Right cardiac atrium (tissue), 5 donors: ENCODE results near the gene SEL1L3. TPM values are rescaled to one million over a fixed set of nuclear protein-coding genes. Genes with fewer than 3 reads are reported as not detected.
A peak's percentile ranks its signal among the peaks of the same experiment; 100 is the strongest.

Source experiments
- ATAC-seq, 2 donors: fragments of 200-7000 bp; cut with Tn5 transposase; one replicate each; pipeline versions ENCODE4 v1.8.0 to v1.9.1; 2020; ENCODE audit warnings: moderate library complexity in 2 of 2, mild to moderate bottlenecking in 1 of 2
- DNase-seq, 3 donors: peaks; one replicate each; pipeline ENCODE4 v3.0.0-alpha.2; 2020
- H3K27ac ChIP-seq: one replicate; pipeline ENCODE4 v1.5.1; 2013; ENCODE audit warnings: mild to moderate bottlenecking, low read length, control low read depth, moderate library complexity
- H3K27me3 ChIP-seq: one replicate; pipeline ENCODE4 v1.6.1; 2013; ENCODE audit not compliant: control insufficient read depth, insufficient read depth
- H3K4me1 ChIP-seq: one replicate; pipeline ENCODE4 v1.6.1; 2013; ENCODE audit warnings: low read length; ENCODE audit not compliant: control insufficient read depth, insufficient read depth
- H3K4me3 ChIP-seq: one replicate; pipeline ENCODE4 v1.5.1; 2013; ENCODE audit warnings: low read length, control low read depth
- H3K9me3 ChIP-seq: one replicate; pipeline ENCODE4 v1.6.1; 2013; ENCODE audit warnings: low read length; ENCODE audit not compliant: control insufficient read depth
- whole genome bisulfite sequencing: extraction: QIAGEN DNeasy Blood & Tissue Kit; methylation state at CpG from one replicate; pipeline ENCODE4 v1.1.7; 2013; 5-methylcytosine and 5-hydroxymethylcytosine counted together
- intact Hi-C, 4 donors: fragments of 100-400 bp; cut with DNase I; formaldehyde crosslinking; loops; one replicate each; pipeline versions ENCODE4 v1.11.0 to v1.14.0; 2022 to 2023
- polyA plus RNA-seq: library from polyadenylated mRNA; stranded (reverse); fragments of 200-250 nt; gene quantifications from one replicate; pipeline ENCODE4 v1.2.3, GENCODE V29; 2013
- total RNA-seq, 4 donors: library from RNA; stranded (reverse); fragmentation: NEBNext Ultra II Directional; extraction: Animal tissue kit (Norgen Biotek cat#: 25700); gene quantifications; one replicate each; pipeline ENCODE4 v1.2.1, GENCODE V29; 2021
- donor health status: healthy with polysubstance abuse.
- donor health status: DM: no; HTN: yes; CAD: no.
- donor health status: DM: no; HTN: no; CAD: no.
- donor health status: DM: no; HTN: yes; CAD: no; lungs with severe emphysema.
- donor health status: DM: yes; HTN: yes; CAD: no.

SEL1L3 gene
- total and polyA plus RNA-seq, 5 donors, result 1.7 to 3.1 (median 2.7) TPM

- Histone ChIP-seq H3K4me1 (no peaks in the 10 kb centered on the region), H3K27me3 (no peaks in the 10 kb centered on the region), H3K4me3 (no peak overlapping the region), H3K9me3 (no peaks in the 10 kb centered on the region), H3K27ac (no peak overlapping the region)
- intact Hi-C loops, result no loop called here
- DNase-seq (no peak), ATAC-seq (no peak)
- 38% methylated on average over 9 of the region's 9 CpGs for WGBS
Observed at GRCh38 chr4:25783943-25784342, 78.8 kb downstream of the SEL1L3 start.

- no peak for ATAC-seq
- no peak overlapping the region for H3K4me3 ChIP-seq
Observed at GRCh38 chr4:25783126-25783525, 79.7 kb downstream of the SEL1L3 start.

GRCh38 chr4:25782482-25782881, 80.3 kb downstream of the SEL1L3 start:
- no peak for ATAC-seq
- WGBS, result 96% methylated on average over 7 of the region's 7 CpGs
- Histone ChIP-seq H3K27me3 (no peaks in the 10 kb centered on the region), H3K9me3 (no peaks in the 10 kb centered on the region), H3K4me1 (no peaks in the 10 kb centered on the region), H3K4me3 (no peak overlapping the region), H3K27ac (no peak overlapping the region)
- DNase-seq, result no peak
- intact Hi-C loops, result no loop called here

More at GRCh38 chr4:25783126-25783525, 79.7 kb downstream of the SEL1L3 start:
- Histone ChIP-seq H3K27me3 (no peaks in the 10 kb centered on the region), H3K27ac (no peak overlapping the region), H3K9me3 (no peaks in the 10 kb centered on the region), H3K4me1 (no peaks in the 10 kb centered on the region)
- WGBS, result 78% methylated on average over 1 of the region's 1 CpG
- intact Hi-C loops, result no loop called here
- DNase-seq, result no peak

DNA sequence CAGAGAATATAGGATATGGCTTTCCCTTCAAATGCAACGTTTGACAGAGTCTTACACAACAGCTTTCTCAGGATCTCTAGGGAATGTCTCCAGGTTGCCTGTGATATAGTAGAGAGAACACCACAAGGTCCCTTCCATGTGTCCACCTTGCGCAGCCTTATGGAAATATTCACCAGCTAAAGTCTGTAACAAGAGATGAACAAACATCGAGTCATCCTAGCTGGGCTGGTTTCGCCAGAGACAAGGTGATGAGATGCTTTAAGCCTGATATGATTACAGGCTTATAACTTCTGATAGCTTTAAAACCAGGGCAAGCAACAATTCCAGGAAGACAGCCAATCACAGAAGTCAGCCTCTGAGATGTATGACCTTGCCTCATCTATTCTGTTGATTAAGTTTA, 83.8 kb downstream of the SEL1L3 start:
- no peaks in the 10 kb centered on the region for H3K27me3 ChIP-seq
- no peaks in the 10 kb centered on the region for H3K9me3 ChIP-seq
- H3K27ac ChIP-seq, result no peak overlapping the region
- intact Hi-C loops, result loop anchor here in 1 of 4 donors (10.0 kb wide), 1 partner anchor 334 kb away; no protein-coding TSS in a partner anchor
- no peak overlapping the region for H3K4me3 ChIP-seq
- 78% methylated on average over 4 of the region's 4 CpGs for WGBS
- ATAC-seq (no peak), DNase-seq (no peak)
- no peaks in the 10 kb centered on the region for H3K4me1 ChIP-seq

DNA sequence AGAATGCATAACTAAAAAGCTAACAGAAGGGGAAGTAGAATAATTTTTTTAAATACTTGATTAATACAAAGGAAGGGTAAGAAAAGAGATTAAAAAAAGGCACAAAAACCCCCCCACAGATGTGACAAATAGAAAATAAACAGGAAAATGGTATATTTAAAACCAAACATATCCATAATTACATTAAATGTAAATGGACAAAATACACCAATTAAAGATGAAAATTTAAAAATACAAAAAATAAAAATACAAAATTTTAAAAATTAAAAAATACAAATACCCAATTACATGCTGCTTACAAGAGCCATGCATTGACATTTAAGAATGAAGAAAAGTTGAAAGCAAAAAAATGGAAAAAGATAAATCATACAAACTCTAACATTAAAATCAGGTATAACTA, 86.0 kb downstream of the SEL1L3 start:
- Histone ChIP-seq H3K27me3 (no peaks in the 10 kb centered on the region), H3K9me3 (no peaks in the 10 kb centered on the region), H3K4me3 (no peak overlapping the region), H3K27ac (no peak overlapping the region), H3K4me1 (no peaks in the 10 kb centered on the region)
- DNase-seq (no peak), ATAC-seq (no peak)
- intact Hi-C loops, result loop anchor here in 1 of 4 donors (10.0 kb wide), 1 partner anchor 332 kb away; no protein-coding TSS in a partner anchor

- DNase-seq (no peak), ATAC-seq (no peak)
- no peaks in the 10 kb centered on the region for H3K9me3 ChIP-seq
- H3K27me3 ChIP-seq, result no peaks in the 10 kb centered on the region
- intact Hi-C loops, result loop anchor here in 1 of 4 donors (10.0 kb wide), 1 partner anchor 330 kb away; no protein-coding TSS in a partner anchor
- no peaks in the 10 kb centered on the region for H3K4me1 ChIP-seq
- 82% methylated on average over 2 of the region's 2 CpGs for WGBS
- H3K27ac ChIP-seq, result no peak overlapping the region
- no peak overlapping the region for H3K4me3 ChIP-seq
Observed at GRCh38 chr4:25775166-25775565, 87.6 kb downstream of the SEL1L3 start.

GRCh38 chr4:25773358-25773757, 89.4 kb downstream of the SEL1L3 start:
- Histone ChIP-seq H3K4me1 (no peaks in the 10 kb centered on the region), H3K27ac (no peak overlapping the region), H3K9me3 (no peaks in the 10 kb centered on the region), H3K4me3 (no peak overlapping the region), H3K27me3 (no peaks in the 10 kb centered on the region)
- ATAC-seq, result no peak
- WGBS, result 96% methylated on average over 4 of the region's 4 CpGs
- DNase-seq, result no peak
- intact Hi-C loops, result loop anchor here in 1 of 4 donors (10.0 kb wide), 1 partner anchor 329 kb away; no protein-coding TSS in a partner anchor

- DNase-seq (no peak), ATAC-seq (no peak)
- no peaks in the 10 kb centered on the region for H3K4me1 ChIP-seq
- WGBS, result 55% methylated on average over 4 of the region's 4 CpGs
- no peaks in the 10 kb centered on the region for H3K27me3 ChIP-seq
- H3K9me3 ChIP-seq, result no peaks in the 10 kb centered on the region
- H3K4me3 ChIP-seq, result no peak overlapping the region
- no peak overlapping the region for H3K27ac ChIP-seq
- intact Hi-C loops, result loop anchor here in 1 of 4 donors (10.0 kb wide), 1 partner anchor 327 kb away; no protein-coding TSS in a partner anchor
Observed at GRCh38 chr4:25771672-25772071, 91.1 kb downstream of the SEL1L3 start.

- intact Hi-C loops, result loop anchor here in 1 of 4 donors (10.0 kb wide), 1 partner anchor 326 kb away; no protein-coding TSS in a partner anchor
- ATAC-seq, result no peak
Observed at GRCh38 chr4:25770847-25771246, 91.9 kb downstream of the SEL1L3 start.

DNA sequence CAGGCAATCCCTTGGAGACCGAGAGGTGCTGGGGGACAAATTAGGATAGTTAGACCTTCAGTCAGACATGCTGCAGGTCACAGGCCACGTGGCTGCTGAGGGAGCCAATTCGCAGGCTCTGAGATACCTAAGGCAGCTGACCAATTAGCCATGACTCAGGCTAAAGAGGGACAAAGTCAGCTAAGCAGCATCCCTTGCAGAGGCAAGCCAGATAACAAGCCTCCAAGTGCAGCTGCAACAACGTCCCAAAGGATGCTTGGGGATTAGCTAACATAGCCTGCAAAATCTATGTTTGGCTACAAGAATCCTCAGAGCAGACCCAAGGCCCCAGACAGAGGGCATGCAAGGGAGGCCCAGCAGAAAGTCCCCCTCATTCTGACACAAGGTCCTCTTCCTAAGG, 93.5 kb downstream of the SEL1L3 start:
- H3K27ac ChIP-seq, result no peak overlapping the region
- 26% methylated on average over 4 of the region's 4 CpGs for WGBS
- H3K4me3 ChIP-seq, result no peak overlapping the region
- intact Hi-C loops, result loop anchor here in 3 of 4 donors (2.0 to 5.0 kb wide), 2 partner anchors 327 to 328 kb away; no protein-coding TSS in a partner anchor
- ATAC-seq, result peak; percentile 76 to 79
- H3K27me3 ChIP-seq, result no peaks in the 10 kb centered on the region
- H3K4me1 ChIP-seq, result no peaks in the 10 kb centered on the region
- DNase-seq, result peak; percentile 32 to 63 (median 45)
- no peaks in the 10 kb centered on the region for H3K9me3 ChIP-seq

More at GRCh38 chr4:25770847-25771246, 91.9 kb downstream of the SEL1L3 start:
- 70% methylated on average over 1 of the region's 1 CpG for WGBS
- Histone ChIP-seq H3K9me3 (no peaks in the 10 kb centered on the region), H3K27me3 (no peaks in the 10 kb centered on the region), H3K27ac (no peak overlapping the region), H3K4me3 (no peak overlapping the region), H3K4me1 (no peaks in the 10 kb centered on the region)
- DNase-seq, result no peak

DNA sequence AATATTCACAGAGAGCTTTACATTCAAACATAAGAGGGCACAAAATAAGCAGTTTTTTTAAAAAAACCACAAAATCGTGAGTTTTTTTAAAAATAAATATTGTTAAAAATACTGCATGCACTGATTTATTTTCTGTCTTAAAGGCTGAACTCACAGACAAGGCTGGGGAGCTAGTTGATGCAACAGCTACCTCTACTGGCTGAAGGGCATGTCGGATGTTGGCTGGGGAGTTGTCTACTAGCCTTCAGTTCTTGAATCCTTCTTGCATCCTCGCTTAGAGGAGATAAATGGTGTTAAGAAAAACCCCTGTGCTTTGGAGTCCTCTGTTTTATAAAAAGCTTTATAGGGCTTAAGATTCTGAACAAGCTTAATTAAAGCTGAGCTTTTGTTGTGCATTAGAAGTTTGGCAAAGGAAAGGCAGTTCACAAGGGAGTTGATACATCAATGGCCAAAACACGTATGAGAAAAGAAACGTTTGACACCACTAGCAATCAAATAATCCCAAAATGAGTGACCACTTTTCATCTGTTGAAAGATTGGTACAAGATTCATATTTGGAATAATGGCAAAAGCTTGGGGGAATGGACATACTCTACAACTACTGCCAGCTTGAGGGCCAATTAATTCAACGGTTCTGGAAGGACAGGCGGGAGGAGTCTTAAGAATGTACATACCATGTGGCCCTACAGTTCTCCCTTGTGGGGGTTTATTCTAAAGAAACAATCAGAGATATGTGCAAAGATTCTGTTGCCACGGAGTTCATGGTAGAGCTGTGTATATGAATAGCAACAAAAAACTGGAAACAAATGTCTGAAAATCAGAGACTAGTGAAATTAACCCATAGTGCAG, 94.7 kb downstream of the SEL1L3 start:
- intact Hi-C loops, result loop anchor here in 3 of 4 donors (2.0 to 5.0 kb wide), 2 partner anchors 326 to 327 kb away; no protein-coding TSS in a partner anchor
- Histone ChIP-seq H3K4me1 (no peaks in the 10 kb centered on the region), H3K9me3 (no peaks in the 10 kb centered on the region), H3K4me3 (no peak overlapping the region), H3K27ac (no peak overlapping the region), H3K27me3 (no peaks in the 10 kb centered on the region)
- ATAC-seq (peak; percentile 83 to 89), DNase-seq (peak in 2 of 3 donors; percentile 53 to 69)
- WGBS, result 37% methylated on average over 8 of the region's 8 CpGs
